GM19372 (cell line): ENCODE measurements around the gene NTM.

Experiments
- ATAC-seq: cut with Tn5 transposase; IDR thresholded peaks from one replicate; pipeline ENCODE4 v1.9.1; 2021; ENCODE audit warnings: mild to moderate bottlenecking, low read depth, moderate library complexity; ENCODE audit not compliant: unreplicated experiment

Gene NTM

DNA sequence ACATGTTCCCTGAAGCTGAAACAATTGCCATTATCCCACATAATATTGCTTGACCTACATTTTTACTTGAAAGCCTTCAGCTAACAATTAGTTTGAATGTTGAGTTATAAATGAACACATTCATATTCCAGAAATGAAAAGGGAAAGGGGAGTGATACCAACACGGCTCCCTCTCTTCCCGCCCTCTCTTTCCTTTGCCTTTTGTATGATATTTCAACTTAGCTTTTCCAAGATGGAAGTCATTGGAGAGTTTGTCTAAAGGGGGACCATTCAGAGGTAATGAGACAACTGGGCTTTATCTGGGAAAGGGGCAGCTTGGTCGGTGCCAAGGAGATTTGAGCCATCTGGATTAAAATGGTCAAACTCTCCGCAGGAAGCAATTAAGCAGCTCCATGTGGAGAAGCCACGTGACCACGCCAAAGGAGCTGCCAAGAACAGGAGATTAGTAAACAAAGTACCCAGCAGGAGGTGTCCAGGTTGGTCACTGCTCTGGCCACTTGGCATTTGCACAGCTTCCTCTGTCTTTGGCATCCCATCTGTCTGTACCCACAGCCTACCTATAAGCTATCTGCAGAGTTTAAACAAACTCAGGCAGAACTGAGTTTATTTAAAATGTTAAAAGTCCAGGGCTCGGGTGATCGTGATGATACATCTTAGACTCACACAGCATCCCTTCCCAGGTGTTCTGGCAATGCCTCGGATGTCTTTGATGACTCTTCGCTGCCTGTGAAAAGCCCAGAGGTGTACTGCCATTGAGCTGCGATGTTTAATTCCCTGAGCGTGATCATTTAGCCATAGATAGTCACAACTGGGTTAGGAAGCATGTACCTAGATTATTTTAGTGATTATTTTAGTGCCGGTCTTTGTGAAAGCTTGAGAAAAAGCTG lies 735.9 kb downstream of the NTM start:
- ATAC-seq = no peak

DNA sequence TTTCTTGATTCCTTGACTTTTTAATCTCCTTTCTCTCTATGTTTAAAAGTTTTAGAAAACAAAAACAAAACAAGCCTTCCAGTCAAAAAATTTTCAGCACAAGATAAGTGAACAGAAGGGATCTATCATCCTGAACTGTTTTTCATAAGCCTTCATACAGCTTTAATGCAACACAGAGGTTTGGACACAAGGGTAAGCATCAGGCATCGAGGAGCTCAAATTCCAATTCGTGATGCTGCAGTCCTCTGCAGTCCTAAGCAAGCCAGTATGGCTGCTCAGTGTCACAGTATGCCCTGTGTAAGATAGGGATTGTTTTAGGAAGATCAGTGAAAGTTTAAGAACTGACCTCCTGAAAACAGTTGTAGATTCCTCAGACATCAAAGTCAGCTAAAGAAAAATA lies 740.9 kb downstream of the NTM start:
- no peak for ATAC-seq

DNA sequence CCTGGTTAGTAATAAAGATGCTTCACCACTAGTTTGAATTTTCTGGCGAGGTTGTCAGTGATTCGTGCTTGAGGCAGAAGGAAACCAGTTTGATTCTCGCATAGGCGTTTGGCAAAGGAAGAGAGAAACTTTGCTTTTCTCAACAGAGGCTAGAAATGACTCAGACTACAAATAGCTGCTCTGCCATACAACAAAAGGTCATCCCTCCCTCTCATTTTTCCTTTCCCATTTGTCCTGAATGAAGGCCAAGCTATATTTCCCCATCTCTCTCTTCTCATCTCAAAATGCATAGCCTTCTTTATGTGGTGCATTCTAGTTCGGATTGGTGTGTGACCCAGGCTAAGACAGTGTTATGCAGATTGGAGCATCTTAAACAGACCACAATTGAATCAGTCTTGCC lies 741.4 kb downstream of the NTM start:
- no peak for ATAC-seq

DNA sequence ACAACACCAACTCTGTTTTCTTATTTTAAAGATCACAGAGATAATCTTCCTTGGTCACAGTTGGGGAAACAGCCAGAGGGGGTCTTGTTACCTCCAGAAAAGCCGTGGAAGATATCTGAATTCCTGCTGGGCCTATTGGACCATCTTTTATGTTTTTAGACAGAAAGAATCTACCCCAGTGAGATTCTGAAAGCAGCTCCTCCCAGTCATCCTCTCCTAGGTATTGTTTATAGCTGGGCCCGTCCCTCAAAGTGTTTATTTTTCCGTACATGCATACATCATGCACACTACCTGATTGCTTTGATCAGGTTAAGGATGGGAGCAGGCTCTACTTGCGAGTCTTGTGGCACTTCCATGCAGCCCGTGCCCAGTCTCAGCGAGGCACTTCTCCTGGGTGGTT lies 742.4 kb downstream of the NTM start:
- ATAC-seq = no peak

DNA sequence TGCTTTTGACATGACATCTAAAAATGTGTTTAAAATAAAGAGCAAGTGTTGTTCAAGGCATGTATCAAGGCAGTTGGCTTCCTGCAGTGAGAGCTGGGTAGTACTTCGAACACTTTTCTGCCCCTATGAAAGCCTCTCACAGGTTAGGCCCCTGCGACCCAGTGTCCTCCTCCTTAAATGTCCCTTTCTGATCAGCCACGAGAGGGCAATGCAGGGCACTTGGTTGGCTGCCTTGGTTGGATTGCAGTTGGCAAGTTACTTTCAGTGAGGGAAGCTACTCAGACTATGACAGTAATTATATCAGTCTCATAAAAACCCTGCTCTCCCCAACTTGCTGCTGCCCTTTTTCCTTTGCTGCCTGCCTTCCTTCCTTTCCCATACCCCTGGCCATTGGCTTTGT lies 743.8 kb downstream of the NTM start:
- no peak for ATAC-seq

GRCh38 chr11:132114743-132115142 lies 744.3 kb downstream of the NTM start:
- no peak for ATAC-seq

DNA sequence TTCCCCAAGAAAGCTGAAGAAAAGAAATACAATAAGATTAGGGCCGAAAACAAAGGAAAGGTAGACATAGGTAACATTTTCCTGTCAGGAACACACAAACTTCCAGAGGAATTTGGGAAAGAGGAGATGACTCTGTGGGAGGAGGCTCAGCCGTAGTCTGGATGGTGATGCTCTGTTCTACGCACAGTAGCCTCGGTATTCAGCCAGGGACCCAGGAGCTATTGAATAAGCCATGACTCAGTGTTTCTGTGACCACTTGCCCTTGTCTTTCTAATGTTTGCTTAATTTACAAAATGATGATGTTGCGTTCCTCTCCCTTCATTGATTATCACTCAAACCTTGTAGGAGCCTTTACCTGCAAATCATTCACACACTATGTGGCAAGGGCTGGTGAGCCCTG lies 745.0 kb downstream of the NTM start:
- ATAC-seq = no peak

GRCh38 chr11:132116516-132116915 lies 746.1 kb downstream of the NTM start:
- no peak for ATAC-seq

DNA sequence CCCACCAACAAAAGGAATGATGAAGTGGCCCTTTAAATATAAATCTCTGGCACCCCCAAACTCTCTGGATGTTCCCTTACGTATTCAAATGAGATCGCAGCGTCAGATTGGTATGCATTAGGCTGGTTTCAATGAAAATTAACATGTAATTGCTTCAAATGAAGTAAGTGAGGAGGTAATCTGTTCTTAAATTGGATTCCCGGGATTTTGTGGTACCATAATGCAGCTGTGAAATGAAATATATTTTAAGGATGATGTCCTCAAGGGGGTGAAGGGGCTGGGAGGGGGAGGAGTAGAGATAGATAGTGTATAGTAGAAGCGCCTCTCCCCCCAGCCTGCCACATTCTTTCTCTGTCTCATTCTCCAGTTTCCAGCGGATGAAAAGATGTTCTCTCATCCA lies 748.2 kb downstream of the NTM start:
- ATAC-seq = no peak

GRCh38 chr11:132119573-132119972 lies 749.2 kb downstream of the NTM start:
- no peak for ATAC-seq

- no peak for ATAC-seq
Measured at GRCh38 chr11:132122735-132123134, 752.3 kb downstream of the NTM start.

DNA sequence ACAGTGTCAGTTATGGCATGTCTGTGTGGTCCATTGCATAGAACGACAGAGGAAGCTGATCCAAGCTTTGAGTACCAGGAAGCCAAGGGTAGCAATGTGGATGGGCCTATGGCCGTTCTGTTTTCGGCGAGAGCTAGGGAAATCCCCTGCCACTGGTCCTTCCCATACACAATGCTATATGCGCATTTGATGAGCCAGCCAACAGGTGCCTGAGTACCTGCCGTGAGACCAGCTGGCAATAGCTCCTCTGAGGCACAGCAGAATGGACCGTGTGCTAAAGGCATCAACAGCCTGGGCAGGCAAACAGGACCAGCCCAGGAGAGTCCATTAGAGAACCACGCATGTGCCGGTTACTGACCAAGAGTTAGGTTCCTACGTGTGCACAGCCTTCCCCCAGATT lies 753.0 kb downstream of the NTM start:
- ATAC-seq = no peak

DNA sequence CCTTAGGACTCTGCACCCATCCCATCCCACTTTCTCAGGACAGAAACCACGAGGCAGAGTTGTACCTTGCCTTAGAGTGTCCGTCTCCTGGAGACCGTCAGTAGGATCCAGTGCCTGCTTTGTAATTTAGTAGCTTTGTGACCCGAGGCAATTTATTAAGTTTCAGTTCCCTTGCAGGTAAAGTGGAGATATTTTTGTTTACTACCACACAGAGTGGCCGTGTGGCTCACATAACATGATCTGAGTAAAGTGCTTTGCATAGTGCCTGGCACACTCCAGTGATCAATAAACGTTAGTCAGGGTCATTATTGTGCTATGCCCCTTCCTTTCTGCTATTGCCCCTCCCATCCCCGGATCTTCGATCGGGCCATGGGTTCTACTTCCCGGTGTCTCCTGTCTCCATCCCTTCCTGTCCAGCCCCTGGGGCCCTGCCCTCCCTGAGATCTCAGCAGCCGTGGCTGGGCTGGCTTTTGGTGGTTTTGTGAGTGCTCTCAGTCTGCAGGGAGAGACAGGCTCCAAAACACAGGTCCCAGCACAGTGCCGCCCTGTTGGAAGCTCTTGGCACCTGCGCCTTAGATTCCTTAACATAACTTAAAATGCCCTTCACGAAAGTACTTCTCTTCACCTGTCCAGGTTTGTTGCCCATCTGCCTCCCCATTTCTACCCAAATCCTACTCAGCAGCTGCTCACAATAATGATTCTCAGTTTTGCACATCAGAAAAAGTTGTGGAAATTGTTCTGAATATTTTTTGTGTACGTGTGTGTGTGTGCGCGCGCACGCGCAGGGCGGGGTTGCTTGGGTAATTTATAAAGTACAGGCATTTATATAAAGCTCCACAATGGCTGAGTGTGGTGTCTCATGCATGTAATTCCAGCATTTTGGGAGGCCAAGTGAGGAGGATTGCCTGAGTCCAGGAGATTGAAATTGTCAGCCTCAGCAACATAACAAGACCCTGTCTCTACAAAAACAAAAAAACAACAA lies 753.7 kb downstream of the NTM start:
- no peak for ATAC-seq

DNA sequence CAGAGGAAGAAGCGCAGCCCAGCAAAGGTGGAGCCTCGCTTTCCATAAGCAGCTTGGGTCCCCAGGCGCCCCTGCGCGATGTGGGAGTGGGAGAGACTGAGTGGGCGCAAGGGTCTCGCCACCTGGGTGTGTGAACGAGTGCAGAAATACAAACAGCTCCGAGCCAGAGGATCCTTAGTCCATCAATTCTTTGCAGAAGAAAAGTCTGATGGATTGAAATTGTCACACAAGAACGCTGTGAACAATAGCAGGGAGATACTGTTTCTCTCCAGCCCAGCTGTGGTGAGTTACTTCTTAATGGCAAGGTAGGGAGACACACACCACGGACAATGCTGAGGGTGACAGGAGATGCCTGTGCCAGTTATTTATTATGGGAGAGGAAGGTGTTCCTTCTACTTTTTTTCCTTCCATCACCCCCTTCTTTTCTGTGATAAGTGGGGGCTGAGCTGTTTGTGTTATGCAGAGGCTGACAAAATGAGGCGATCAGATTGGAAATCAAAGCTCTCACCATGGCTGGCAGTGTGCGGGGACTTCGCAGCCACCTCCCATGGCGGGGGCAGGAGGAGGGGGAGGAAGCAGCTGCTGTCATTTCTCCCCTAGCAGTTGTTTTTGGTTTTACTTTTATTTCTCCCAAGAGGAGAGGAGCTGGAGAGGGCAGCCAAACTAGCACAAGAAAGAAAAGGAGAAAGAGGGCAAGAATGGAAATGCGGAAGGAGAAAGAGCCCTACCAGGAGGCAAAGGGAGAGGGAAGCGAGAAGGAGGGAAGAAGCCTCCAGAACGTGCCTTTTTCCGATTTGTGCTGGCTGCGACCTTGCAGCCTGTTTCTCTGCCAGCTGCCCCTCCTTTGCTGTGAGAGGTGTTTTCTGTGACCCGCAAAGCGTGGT lies 755.8 kb downstream of the NTM start:
- ATAC-seq = no peak

DNA sequence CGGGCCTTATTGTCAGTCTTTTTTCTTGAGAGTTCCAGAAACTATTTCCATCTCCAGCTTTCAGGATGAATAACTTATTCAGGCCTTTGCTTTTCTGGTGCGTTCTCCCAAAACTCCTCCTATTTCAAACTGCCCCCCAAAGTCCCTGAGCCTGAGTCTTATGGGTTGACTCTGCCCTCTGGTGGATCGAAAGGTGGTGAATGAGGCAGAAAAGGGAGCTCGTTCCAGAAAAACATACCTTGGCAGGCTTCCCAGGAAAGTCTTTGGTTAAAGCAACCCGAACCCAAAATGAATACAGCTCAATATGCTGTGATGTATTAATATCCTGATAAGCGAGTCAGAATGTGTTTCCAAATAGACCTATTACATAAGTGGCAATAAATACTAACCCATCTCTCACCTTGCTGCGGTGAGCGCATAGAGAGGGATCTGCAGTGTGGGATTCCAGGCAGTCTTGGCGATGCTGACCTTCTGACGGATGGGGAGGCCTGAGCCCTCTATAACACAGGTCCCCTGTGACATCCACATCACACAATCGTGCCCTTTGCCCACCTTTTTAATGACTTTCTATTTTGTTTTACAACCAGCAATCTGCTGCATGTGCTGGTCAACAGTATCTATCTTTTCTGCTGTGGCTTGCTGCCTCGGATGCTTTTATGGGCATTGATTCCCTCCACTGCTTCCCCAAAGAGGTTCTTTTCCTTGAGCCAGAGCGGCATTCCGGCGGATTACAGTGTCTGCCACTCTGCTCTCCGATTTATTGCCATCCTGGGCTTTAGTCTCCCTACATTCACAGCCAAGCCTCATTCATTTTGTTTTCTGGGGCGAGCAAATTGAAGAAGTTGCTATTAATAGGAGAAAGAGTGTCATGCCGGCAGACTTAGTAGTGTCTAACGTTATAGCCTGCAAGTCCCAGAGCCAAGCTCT lies 756.8 kb downstream of the NTM start:
- ATAC-seq = no peak

GRCh38 chr11:132127900-132128288 lies 757.5 kb downstream of the NTM start:
- ATAC-seq = no peak

- no peak for ATAC-seq
Measured at GRCh38 chr11:132131047-132131446, 760.6 kb downstream of the NTM start.

DNA sequence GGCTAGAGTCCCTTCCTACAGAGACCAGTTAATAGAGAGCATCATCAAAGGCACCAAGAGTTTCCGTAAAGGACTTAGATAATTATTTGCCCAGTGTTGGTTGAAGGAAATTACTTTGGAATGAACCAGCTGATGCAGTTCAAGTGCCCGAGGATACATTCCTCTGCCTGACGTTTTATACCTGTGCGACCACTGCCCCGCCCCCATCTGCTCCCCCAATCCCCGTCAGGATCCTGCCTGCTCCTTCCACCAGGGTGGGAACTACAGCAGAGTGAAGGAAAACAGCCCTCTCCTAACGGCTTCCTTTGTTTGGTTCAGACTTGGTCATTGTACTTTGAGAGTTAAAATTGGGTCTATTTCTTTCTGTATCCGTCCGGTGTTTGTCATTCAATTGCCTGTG lies 761.5 kb downstream of the NTM start:
- ATAC-seq = no peak

- no peak for ATAC-seq
Measured at GRCh38 chr11:132134322-132134721, 763.9 kb downstream of the NTM start.
